Midbrain (tissue), 1 donor: ENCODE results near the gene ENTPD3.

Experiments used
- DNase-seq: peaks from one replicate; lab custom pipeline; 2025; lab: John Stamatoyannopoulos, UW

The ENTPD3 gene

DNA sequence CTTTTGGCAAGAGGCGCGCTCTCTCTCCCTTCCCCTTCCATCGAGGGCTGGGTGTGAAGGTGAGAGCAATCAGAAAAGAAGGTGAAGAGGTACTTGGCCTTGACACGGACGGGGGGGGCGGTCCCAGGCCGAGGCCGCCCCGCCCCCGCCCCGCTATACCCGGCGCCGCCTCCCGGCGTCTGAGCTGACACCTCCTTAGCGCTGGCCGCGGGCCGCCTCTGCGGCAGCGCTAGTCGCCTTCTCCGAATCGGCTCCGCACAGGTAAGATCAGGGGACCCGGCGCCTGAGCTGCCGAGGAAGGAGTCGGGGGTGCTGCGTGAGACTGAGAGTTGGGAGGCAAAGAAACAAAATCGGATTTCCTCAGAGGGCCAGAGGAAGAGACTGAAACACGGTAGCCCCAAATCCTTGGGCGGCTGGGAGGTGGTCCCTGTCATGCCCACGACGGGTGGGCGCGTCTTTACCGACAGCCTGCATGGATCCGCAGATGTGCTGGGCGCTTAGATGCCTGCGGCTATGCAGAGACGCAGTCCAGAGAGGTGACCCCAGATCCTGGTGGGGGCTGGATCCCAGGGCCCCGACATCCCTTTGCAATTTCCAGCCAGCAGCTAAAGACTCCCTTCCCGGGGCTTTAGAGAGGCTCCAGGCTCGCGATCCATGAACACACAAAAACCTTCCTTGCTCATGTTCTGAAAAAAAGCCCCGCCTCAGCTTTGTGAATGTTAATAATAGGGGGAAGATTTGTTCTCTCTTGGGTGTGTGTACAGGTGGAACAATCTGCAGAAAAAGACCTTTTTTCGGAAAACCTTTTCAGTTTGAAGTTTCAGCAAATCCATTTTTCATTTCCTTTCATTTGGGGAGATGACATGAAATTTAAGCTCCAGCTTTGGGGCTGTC is at the start of gene ENTPD3:
Gene ENTPD3, plus strand, starts transcription at position 184 of the 894 bp plus-strand sequence. CDS start 874 bp downstream, outside the sequence.
- peak; percentile 6 for DNase-seq

DNA sequence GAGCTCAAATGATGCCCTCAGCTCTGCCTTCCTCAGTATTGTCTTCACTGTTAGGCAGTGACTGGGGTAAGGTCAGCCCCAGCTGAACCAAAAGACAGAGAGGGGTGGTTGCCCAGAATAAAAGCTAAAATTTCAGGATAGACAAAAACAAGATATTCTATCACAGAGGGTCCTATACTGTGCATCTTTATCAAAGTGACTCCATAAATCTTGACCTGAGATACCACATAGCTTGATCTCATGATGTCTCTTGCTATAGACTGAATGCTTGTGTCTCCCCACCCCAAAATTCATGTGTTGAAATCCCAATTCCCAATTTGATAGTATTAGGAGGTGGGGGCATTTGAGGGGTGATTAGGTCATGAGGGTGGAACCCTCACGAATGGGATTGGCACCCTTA is 47.1 kb upstream of the ENTPD3 start:
- no peak for DNase-seq

DNA sequence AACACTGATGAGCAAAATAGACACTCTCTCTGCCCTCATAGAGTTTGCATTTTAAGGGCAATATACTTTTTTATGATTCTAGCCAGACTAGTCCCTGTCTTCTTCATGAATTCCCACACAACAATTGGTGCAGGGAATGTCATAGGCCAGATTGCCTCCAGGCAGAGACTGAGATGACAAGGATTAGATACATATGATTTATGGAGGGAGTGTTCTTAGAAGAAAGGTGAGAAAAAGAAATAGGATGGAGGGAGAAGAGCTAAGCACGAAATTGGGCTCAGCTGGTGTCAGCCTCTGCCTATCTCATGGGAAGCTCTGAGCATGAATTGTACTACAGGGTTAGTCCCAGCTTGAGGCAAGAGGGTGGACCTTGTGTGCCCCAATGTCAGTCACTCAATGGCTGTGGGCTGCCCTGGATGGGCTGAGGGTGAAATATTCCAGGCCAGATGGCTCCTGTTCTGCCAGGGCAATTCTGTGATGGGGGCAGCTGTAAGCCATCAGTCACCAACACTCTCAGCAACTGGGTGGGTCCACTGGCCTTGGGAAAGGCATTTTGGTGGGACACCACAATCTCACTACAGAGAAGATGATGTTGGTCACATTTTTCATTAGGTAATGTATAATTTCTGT is 46.3 kb upstream of the ENTPD3 start:
- no peak for DNase-seq

- no peak for DNase-seq
Observed at GRCh38 chr3:40341671-40342070, 45.3 kb upstream of the ENTPD3 start.

- no peak for DNase-seq
Observed at GRCh38 chr3:40350529-40350928, 36.5 kb upstream of the ENTPD3 start.

GRCh38 chr3:40355410-40355809 is 31.6 kb upstream of the ENTPD3 start:
- no peak for DNase-seq

GRCh38 chr3:40358454-40358853 is 28.5 kb upstream of the ENTPD3 start:
- no peak for DNase-seq

DNA sequence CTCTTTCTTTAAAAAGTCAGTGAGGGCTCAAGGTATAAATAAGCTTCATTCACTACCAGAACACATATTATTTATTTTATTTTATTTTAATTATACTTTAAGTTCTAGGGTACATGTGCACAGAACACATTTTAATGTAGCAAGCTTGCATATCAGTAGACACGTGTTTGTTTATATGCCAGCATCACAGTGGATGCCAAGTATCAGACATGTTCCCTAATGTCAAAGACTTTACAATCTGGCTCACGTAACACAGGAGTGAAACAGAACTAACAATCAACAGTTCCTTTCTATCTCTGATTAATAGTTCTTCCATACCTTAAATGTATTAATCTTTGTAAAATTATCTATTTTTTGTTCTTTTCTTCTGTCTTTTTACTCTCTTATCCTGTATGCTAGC is 23.3 kb upstream of the ENTPD3 start:
- DNase-seq = no peak

- peak; percentile 19 for DNase-seq
Observed at GRCh38 chr3:40366203-40367162, 20.5 kb upstream of the ENTPD3 start.

GRCh38 chr3:40369716-40370115 is 17.3 kb upstream of the ENTPD3 start:
- DNase-seq = no peak

GRCh38 chr3:40377822-40378221 is 9.2 kb upstream of the ENTPD3 start:
- DNase-seq = no peak

DNA sequence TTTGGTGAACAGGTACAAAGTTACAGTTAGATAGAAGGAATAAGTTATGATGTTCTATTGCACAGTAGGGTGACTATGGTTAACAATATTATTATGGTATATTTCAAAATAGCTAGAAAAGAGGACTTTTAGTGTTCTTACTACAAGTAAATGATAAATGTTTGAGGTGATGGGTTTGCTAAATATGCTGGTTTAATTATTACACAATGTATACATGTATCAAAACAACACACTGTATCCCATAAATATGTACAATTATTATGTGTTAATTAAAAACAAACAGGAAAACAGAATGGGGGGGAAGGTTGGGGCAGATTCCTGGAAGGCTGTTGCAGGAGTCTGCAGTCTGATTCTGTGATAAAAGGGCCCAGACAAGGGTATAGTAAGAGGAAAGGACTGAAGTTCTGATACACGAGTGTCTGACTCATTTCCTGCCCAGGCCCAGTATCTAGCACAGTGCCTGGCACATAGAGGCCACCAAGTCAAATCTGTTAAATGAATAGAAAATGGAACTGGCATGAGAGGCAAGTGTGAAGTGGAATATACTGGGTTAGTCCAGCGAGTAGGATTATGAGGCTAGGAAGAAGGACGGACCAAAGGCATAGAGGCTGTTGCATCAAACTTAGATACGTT is 7.2 kb upstream of the ENTPD3 start:
- DNase-seq = no peak

DNA sequence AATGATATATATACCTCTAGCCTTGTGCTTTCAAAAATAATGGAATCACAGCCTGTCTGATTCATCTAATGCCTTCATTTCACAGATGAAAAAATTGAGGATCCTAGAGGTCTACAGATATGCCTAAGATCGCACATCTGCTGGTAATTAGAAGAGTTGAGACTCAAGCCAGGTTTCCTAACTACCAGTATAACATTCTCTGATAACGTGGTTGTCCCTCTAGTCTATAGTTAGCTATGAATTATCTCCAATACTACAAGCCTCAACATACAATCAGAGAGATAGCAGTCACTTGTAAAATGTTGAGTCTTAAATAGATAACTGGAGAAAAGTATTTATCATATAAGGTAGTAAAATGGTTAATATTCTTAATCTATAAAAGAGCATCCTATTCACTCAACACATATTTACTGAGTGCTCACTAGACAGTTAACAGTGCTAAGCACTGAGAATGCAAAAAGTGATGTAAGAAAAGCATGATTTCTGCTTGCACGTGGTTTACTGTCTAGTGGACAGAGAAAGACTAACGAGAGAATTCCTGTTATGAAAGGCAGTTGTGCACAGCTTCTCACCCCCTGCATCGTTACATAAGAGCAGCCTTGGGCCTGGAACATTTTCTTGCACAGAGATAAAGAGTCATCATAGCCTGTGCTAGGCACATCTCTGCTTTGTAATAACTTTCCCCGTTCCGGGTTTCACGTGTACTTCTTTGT is 4.9 kb upstream of the ENTPD3 start:
- DNase-seq = no peak

- no peak for DNase-seq
Observed at GRCh38 chr3:40382617-40382979, 4.4 kb upstream of the ENTPD3 start.

- no peak for DNase-seq
Observed at GRCh38 chr3:40386213-40386612, 771 bp upstream of the ENTPD3 start.

DNA sequence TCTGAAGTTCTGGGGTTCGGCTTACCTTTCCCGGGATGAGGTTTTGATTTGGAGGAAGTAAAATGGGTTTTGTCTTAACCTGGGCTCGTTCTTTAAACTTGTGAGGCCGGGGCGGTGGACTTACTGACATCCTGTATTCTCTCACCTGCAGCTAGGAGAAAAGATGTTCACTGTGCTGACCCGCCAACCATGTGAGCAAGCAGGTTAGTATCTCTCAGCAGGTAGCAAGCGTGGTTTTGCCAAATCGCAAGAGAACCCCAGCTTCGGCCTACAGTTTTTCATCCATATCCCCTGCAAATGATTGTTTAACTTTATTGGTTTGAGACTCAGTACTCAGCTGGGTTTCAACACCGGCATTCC is 891 bp downstream of the ENTPD3 start:
- no peak for DNase-seq

DNA sequence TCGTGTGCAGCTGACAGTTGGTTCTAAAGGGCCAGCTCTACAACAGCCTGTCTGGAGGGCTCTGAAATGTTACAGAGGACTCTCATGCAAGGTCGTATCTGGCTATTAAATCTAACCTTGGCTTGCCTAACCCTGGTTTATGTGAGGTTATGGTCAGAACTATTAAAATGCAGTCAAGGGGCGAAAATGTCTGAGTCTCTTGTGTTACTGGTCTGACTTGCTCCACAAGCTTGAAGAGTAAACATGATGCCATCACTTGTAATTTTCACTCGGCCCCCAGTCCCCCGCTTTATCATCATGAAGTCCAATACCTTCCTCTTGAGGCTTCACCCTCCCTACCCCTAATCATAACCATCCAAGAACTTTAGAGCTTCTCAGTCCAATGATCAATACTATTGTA is 9.4 kb downstream of the ENTPD3 start:
- no peak for DNase-seq

- no peak for DNase-seq
Observed at GRCh38 chr3:40397129-40397528, 10.1 kb downstream of the ENTPD3 start.

DNA sequence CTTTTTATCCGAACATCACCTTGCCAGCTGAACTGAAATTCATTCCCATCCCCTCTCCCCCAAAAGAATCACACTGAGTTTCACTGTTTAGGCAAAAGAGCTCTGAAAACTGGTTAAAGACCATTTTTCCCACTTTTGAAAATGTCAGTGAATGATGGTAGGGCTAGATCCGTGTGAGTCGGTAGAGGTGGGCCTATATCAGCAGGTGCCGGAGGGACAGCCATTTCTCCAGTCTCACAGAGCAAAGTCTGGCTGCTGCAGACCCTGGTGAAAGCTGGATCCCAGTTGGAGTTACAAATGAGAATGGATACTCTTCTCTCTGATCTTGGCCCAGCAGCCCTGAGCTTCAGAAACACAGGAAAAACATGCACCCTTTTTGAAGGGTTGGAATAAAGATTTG is 10.9 kb downstream of the ENTPD3 start:
- DNase-seq = no peak

DNA sequence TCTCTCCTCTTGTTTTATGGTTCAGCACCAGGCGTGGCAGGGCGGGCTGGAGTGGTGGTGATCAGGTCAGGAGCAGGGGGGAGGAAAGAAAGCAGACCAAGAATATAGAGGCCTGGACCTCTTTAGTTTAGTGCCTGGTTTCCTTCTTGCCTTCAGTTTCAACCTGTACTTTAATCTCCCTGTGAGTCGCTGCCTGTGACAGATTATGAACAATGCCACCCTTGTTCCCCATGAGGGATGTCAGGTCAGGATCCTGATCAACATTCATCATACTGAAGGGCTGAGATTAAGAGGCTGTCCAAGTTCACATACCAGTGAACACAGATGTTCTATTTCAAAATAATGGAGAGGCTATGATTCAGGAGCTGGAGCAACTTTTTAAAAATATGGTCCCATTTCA is 11.4 kb downstream of the ENTPD3 start:
- DNase-seq = no peak

DNA sequence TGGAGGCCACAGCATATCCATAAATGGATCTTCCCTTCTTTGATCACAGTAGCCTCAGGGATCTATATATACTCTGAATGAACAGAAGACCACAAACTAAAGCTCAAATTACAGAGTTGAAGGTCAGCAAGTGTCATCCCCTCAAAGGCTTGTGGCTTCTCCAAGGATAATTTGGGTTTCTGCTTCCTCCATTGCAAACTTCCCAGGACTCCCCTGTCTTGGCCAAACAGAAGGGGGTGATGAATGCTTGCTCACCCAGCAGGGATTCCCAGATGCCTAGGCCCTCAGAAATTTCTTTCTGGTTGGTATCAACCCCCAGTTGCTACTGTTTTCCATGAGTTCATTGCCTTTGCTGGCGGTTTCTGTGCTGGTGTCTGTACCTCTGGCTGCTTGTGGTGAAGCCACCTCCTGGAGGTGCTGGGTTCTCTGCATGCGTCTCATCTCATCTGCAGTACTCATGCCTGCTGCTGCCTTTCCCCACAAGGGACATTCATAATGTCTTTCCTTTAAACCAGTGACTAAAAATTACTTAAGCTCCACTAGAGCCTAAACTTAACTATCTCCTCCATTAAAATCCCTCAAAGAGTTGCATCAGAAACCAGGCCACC is 17.7 kb downstream of the ENTPD3 start:
- DNase-seq = no peak
